Stimulated activated CD4-positive, alpha-beta T cell treated with anti-CD3 and anti-CD28 coated beads, Interleukin-4, amount 100 ng/mL, for 48 hours (primary cell): Measurements from ENCODE around the gene SF3A1.
"Not testable (repeated sequence)": the region's sequence is repeated elsewhere in the genome, so short reads cannot be mapped to it uniquely, and the experiment has no call there.

Experiments
- DNase-seq, 2 donors: peaks; one replicate each; pipeline ENCODE4 v3.0.0-alpha.2; 2020; ENCODE audit warnings: low read depth in 2 of 2

The SF3A1 gene

GRCh38 chr22:30356449-30357235 lies at the start of gene SF3A1, which contains the start of gene CCDC157:
TSS of gene SF3A1 (minus strand) at chr22:30356894. CDS start at chr22:30356792, 102 bp downstream.
TSS of gene CCDC157 (plus strand) at chr22:30357007. CDS start at chr22:30366001, 8,994 bp downstream.
- DNase-seq, result peak; percentile 76 to 85

GRCh38 chr22:30406400-30406799 lies 49.7 kb upstream of the SF3A1 start:
- no peak for DNase-seq

- DNase-seq, result no peak
Measured at GRCh38 chr22:30405731-30406130, 49.0 kb upstream of the SF3A1 start.

- DNase-seq, result no peak
Measured at GRCh38 chr22:30404307-30404706, 47.6 kb upstream of the SF3A1 start.

- not testable (repeated sequence) for DNase-seq
Measured at GRCh38 chr22:30402766-30403104, 46.0 kb upstream of the SF3A1 start.

- DNase-seq, result no peak
Measured at GRCh38 chr22:30402028-30402765, 45.5 kb upstream of the SF3A1 start.

GRCh38 chr22:30401024-30401423 lies 44.3 kb upstream of the SF3A1 start:
- not testable (repeated sequence) for DNase-seq

- no peak for DNase-seq
Measured at GRCh38 chr22:30400159-30400558, 43.5 kb upstream of the SF3A1 start.

- no peak for DNase-seq
Measured at GRCh38 chr22:30399718-30400117, 43.0 kb upstream of the SF3A1 start.

GRCh38 chr22:30398685-30399680 lies 42.3 kb upstream of the SF3A1 start:
- no peak for DNase-seq

GRCh38 chr22:30397656-30398635 lies 41.3 kb upstream of the SF3A1 start:
- no peak for DNase-seq

GRCh38 chr22:30396871-30397655 lies 40.4 kb upstream of the SF3A1 start, which contains the start of gene SEC14L2:
TSS of gene SEC14L2 (plus strand) at chr22:30397018. CDS start at chr22:30397117, 99 bp downstream.
- DNase-seq, result peak; percentile 61 to 64

GRCh38 chr22:30393885-30394284 lies 37.2 kb upstream of the SF3A1 start:
- no peak for DNase-seq

- no peak for DNase-seq
Measured at GRCh38 chr22:30393322-30393680, 36.6 kb upstream of the SF3A1 start.

GRCh38 chr22:30392661-30393321 lies 36.1 kb upstream of the SF3A1 start:
- no peak for DNase-seq

- DNase-seq, result peak; percentile 64 to 71
Measured at GRCh38 chr22:30390974-30391691, 34.4 kb upstream of the SF3A1 start.

- peak; percentile 67 to 70 for DNase-seq
Measured at GRCh38 chr22:30386960-30387827, 30.5 kb upstream of the SF3A1 start, which contains the start of gene RNF215. TSS of gene RNF215 (minus strand) at chr22:30387411. CDS start at chr22:30387313, 98 bp downstream.
